Upper lobe of left lung (tissue), 4 donors: ENCODE measurements around the gene CADPS.

Source experiments
- CTCF ChIP-seq, 6 experiments: fragments of 450-650 bp in 4 of 6; fragments of 200-600 bp in 2 of 6; sonication (generic) in 2 of 6; IDR thresholded peaks; one replicate each; pipeline ENCODE4 v1.5.1; 2016 to 2019; ENCODE audit warnings: antibody characterized with exemption in 6 of 6
- EP300 ChIP-seq, 4 donors: sonication (generic); formaldehyde crosslinking; IDR thresholded peaks; one replicate each; pipeline ENCODE4 v1.5.1; 2017; ENCODE audit warnings: antibody characterized with exemption in 4 of 4, control low read depth in 2 of 4

DNA sequence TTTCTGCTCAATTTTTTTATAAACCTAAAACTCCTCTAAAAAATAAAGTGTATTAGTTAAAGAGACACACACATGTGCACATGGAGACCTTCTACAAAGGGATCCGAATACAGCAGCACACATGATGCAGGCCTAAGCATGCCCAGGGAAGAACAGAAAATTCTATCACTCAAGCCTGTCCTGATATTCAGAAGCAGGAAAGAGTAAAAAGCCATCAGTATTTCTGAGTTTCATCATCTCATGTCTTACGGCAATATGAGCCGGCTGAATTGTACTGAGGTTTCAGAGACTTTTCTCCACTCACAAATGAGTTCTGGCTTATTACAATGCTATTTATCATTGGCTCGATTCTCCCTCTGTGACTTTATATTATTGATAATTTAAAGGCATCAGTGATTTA is 97.5 kb downstream of the CADPS start:
- TF ChIP-seq CTCF (IDR thresholded peaks at IDR 0.05), result no peak
- TF ChIP-seq EP300 (IDR thresholded peaks at IDR 0.05), result no peak
